GM19372 (cell line): ENCODE data around the gene MYH9.

ENCODE experiments used
- ATAC-seq: cut with Tn5 transposase; IDR thresholded peaks from one replicate; pipeline ENCODE4 v1.9.1; 2021; ENCODE audit warnings: mild to moderate bottlenecking, low read depth, moderate library complexity; ENCODE audit not compliant: unreplicated experiment

MYH9 gene

DNA sequence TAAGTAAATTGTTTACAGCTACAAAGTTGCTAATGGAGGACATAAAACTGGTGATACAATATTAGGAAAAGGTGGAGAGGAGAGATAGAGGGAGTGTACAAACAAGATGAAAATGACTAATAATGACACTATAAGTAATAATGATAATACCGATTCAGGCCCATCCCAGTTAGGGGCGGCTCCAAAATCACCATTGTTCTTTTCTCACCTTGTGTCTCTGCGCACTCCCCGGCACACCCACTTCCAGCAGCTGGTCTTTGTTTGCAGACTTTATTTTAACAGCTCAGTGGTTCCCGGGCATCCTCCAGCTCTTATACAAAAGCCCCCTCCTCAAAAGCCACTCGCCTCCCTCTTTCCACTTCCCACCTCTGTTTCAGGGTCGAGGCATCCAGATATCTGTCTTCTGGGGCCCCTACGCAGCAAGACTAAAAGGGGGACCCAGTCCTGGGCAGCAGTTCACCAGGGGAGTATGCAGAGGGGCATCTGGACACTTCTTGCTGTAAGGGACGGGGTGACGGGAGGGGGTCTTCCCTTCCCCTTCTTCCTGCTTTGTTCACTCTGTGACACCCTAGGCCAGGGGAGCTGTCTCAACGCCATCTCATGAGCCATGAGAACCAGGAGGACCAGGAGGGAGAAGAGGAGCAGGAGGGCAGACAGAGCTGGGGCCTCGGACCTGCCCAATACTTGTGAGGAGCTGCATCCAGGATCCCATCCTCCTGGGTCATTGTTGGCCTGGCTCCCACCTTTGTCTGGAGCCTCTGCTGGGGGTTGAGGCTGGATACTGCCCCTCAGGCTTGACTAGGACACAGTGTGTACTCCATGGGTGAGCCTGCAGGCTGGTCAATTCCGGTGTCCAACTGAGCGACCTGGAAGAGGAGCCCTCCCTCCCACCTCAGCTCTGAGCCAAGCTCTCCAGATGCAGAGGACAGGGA, 151.1 kb downstream of the MYH9 start:
- ATAC-seq = no peak

DNA sequence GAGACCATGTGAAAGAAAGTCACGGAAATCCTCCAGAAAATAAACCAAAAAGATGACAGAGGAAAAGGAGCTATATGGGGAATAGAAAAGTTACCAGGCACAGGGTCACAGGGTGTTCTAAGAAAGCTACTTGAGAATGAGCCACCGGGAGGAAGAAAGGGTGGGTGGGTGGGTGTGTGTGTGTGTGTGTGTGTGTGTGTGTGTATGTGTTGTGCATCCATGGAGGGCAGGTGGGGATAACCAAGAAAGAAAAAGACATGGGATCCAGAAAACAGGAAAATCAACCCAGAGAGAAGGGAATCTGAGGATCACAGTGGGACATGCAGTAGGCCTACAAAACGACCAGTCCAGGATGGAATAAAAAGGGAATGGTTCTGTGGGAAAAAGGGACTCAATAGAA, 152.2 kb downstream of the MYH9 start:
- ATAC-seq = no peak

DNA sequence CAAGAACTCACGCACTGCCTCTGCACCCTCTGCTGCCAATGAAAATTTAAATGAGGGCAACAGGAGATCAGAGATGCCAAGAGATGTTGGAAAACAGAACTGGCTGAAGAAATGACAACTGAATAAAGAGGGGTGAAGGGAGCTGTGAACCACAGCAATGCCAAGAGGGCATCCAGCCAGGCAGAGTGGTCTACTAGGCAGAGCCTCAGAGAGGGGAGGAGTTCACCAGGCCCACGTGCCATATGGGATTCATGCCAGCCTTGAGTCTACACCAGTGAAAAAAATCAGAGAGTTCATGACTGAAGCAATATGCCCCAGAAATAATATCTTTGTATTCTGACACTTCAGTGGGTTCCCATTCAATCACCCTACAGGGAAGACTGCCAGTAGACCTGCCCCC, 152.8 kb downstream of the MYH9 start:
- ATAC-seq = no peak

DNA sequence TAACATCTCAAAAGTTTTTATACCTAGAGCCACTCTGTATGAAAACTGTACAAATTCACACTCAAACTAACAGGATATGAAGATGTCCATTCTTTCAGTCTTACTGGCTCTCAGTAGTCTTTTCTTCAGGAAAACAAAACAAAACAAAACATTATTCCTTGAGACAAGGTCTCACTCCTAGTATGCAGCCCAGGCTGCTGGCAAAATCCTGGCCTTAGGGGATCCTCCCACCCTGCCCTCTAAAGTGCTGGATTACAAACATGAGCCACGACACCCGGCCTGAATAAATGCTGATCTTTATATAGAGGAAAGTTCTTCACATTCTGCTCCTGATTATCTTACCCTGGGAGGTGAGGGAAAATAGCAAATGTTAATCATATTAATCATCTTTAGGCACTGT, 153.6 kb downstream of the MYH9 start:
- no peak for ATAC-seq

DNA sequence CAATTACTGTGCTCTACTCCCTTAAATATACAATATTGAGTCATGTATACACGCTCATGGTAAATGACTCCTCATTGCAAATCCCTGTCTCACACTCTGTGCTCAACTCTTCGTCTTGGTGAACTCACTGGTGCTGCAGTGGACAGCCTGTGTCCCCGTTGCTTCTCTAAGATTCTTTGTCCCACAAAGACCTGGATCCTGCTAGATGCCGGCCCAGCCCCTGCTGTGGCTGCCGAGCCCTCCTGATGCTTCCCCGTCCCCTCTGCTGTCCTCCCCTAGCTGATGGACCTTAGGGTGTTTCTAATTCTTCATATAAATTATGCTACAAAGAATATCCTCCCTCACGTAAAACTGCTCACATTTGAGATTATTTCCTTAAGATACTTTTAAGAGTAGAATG, 154.0 kb downstream of the MYH9 start:
- no peak for ATAC-seq

DNA sequence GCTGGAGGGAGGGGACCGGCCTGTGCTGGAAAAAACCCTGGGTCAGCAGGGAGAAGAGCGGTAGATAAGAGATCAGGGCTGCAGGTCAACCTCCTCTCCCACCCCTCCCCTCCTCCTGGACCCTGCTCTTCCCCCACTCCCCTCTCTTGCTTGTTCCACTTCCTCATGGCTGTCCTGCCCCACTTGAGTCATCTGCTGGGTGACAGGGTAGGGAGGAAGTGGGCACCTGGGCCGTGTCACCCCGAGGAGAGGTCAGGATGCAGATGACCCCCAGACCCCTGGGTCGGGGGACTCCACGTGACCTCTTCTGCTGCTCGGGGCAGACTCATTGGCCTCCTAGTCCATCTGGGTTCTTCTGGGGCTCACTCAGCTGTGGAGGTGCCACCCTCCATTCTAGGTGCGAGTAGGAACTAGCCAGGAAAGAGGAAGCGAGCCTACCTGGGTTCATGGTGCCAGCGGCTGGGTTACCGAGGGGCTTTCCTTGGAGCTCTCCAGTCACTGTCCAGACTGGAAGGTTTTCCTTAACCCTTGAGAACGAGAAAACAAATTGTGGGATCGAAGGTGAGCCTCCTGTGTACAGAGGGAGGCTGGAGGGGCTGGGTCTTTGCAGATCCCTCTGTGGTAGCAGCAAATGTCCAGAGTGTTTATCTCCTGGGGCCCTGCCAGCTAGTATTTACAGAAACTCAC, 154.9 kb downstream of the MYH9 start:
- ATAC-seq = no peak
